ENCODE measurements around the gene RMI2. TPM values are rescaled to one million over a fixed set of nuclear protein-coding genes. Genes with fewer than 3 reads are reported as not detected.

Gene RMI2
- total RNA-seq, 2 donors from 2014 or later: 0.49 TPM; not detected in 1

DNA sequence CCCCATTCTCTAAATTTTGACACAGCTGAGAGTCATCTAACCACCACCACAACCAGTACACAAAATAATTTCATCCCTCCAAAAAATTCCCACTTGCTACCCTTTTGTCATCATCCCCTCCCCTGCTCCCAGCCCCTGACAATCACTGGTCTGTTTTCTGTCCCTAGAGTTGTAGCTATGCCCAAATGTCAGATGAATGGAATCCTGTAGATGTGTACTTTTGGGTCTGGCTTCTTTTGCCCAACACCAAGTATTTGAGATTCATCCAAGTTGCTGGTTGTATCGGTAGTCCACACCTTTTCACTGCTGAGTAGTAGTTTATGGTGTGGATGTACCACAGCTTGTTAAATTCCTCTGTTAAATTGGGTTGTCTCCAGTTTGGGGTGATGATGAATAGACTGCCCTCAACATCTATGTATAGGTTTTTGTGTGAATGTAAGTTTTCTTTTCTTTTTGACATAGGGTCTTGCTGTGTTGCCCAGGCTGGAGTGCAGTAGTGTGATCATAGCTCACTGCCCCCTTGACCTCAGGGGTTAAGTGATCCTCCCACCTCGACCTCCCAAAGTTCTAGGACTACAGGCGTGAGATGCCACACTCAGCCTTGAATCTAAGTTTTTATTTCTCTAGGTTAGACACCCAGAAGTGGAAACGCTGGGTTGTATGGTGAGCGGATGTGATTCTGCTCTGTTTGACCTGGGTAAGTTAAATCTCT, 14.6 kb upstream of the RMI2 start:
- H3K4me1 ChIP-seq (ENCODE audit: control insufficient read depth in 1 of 2, low read depth in 2 of 2): peaks cover 14 to 19% of the 10 kb centered on the region in 2 donors
- no peaks in the 10 kb centered on the region for H3K9me3 ChIP-seq
- no peak for ATAC-seq (ENCODE audit: insufficient number of reproducible peaks, low FRiP score, low read depth)
- no peak overlapping the region for H3K27ac ChIP-seq
- H3K36me3 ChIP-seq: no peaks in the 10 kb centered on the region
- no peak for DNase-seq (ENCODE audit: low spot score)
- H3K27me3 ChIP-seq (replicated peaks; ENCODE audit: insufficient read depth): no peaks in the 10 kb centered on the region
- no peak for TF ChIP-seq CTCF (IDR thresholded peaks at IDR 0.05)
- no peak overlapping the region for H3K4me3 ChIP-seq

GRCh38 chr16:11331967-11332366, 13.3 kb upstream of the RMI2 start:
- Histone ChIP-seq H3K27ac (no peak overlapping the region), H3K9me3 (no peaks in the 10 kb centered on the region), H3K4me1 (ENCODE audit: control insufficient read depth in 1 of 2, low read depth in 2 of 2) (peaks cover 14 to 19% of the 10 kb centered on the region in 2 donors), H3K4me3 (no peak overlapping the region), H3K36me3 (no peaks in the 10 kb centered on the region), H3K27me3 (replicated peaks; ENCODE audit: insufficient read depth) (no peaks in the 10 kb centered on the region)
- no peak for TF ChIP-seq CTCF (IDR thresholded peaks at IDR 0.05)
- no peak for DNase-seq (ENCODE audit: low spot score)
- ATAC-seq (ENCODE audit: insufficient number of reproducible peaks, low FRiP score, low read depth): no peak

DNA sequence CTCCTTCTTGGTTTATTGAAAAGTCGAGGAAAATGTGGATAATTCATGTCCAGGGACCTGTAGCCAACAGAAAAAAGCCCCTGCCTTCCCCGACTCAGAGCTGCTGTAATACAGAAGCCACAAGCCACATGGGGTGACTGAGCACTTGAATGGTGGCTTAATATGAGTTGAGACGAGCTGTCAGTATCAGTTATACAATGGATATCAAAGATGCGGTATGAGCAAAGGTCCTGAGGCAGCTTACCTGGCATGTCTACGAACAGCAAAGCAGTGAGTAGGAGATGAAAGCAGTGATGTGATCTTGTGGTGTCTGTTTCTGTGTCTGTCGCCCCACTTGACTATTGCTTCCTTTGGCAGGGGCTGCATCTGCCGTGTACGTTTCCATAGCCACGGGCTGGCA, 12.2 kb upstream of the RMI2 start:
- H3K27me3 ChIP-seq (replicated peaks; ENCODE audit: insufficient read depth): no peaks in the 10 kb centered on the region
- H3K4me1 ChIP-seq (ENCODE audit: control insufficient read depth in 1 of 2, low read depth in 2 of 2): peaks cover 12 to 14% of the 10 kb centered on the region in 2 donors
- DNase-seq (ENCODE audit: low spot score) (no peak), ATAC-seq (ENCODE audit: insufficient number of reproducible peaks, low FRiP score, low read depth) (no peak)
- H3K4me3 ChIP-seq: no peak overlapping the region
- no peak overlapping the region for H3K27ac ChIP-seq
- TF ChIP-seq CTCF (IDR thresholded peaks at IDR 0.05): no peak
- no peaks in the 10 kb centered on the region for H3K9me3 ChIP-seq
- no peaks in the 10 kb centered on the region for H3K36me3 ChIP-seq

- Histone ChIP-seq H3K27ac (no peak overlapping the region), H3K9me3 (no peaks in the 10 kb centered on the region), H3K27me3 (replicated peaks; ENCODE audit: insufficient read depth) (no peaks in the 10 kb centered on the region), H3K36me3 (no peaks in the 10 kb centered on the region), H3K4me3 (no peak overlapping the region), H3K4me1 (ENCODE audit: control insufficient read depth in 1 of 2, low read depth in 2 of 2) (peaks cover 6 to 7% of the 10 kb centered on the region in 2 donors)
- DNase-seq (ENCODE audit: low spot score): no peak
- TF ChIP-seq CTCF (IDR thresholded peaks at IDR 0.05): no peak
- ATAC-seq (ENCODE audit: insufficient number of reproducible peaks, low FRiP score, low read depth): no peak
Measured at GRCh38 chr16:11333702-11334101, 11.6 kb upstream of the RMI2 start.

- Histone ChIP-seq H3K36me3 (no peaks in the 10 kb centered on the region), H3K27me3 (replicated peaks; ENCODE audit: insufficient read depth) (no peaks in the 10 kb centered on the region), H3K9me3 (no peaks in the 10 kb centered on the region), H3K4me3 (no peak overlapping the region), H3K27ac (no peak overlapping the region), H3K4me1 (ENCODE audit: control insufficient read depth in 1 of 2, low read depth in 2 of 2) (no peaks in the 10 kb centered on the region)
- DNase-seq (ENCODE audit: low spot score) (no peak), ATAC-seq (ENCODE audit: insufficient number of reproducible peaks, low FRiP score, low read depth) (no peak)
- no peak for TF ChIP-seq CTCF (IDR thresholded peaks at IDR 0.05)
Measured at GRCh38 chr16:11334831-11335404, 10.3 kb upstream of the RMI2 start.
